Activated naive CD4-positive, alpha-beta T cell treated with anti-CD3 and anti-CD28 coated beads, Interleukin-2, amount 50 U/mL, for 16 hours (primary cell): ENCODE measurements around the gene AUH.
A peak's percentile ranks its signal among the peaks of the same experiment; 100 is the strongest.

Experiments used
- DNase-seq: peaks from one replicate; pipeline ENCODE4 v3.0.0-alpha.2; 2020

The AUH gene

GRCh38 chr9:91185193-91185886 is 176.4 kb downstream of the AUH start:
- DNase-seq: no peak

- no peak for DNase-seq
These were observed 179.1 kb downstream of the AUH start for GRCh38 chr9:91182429-91183225.

GRCh38 chr9:91181541-91181940 is 180.2 kb downstream of the AUH start:
- no peak for DNase-seq

GRCh38 chr9:91180930-91181268 is 180.8 kb downstream of the AUH start:
- no peak for DNase-seq

GRCh38 chr9:91180240-91180929 is 181.3 kb downstream of the AUH start:
- DNase-seq: no peak

- no peak for DNase-seq
These were observed 182.2 kb downstream of the AUH start for GRCh38 chr9:91179237-91180138.

GRCh38 chr9:91178281-91179236 is 183.2 kb downstream of the AUH start:
- DNase-seq: no peak

GRCh38 chr9:91177661-91178280 is 183.9 kb downstream of the AUH start:
- no peak for DNase-seq

GRCh38 chr9:91177081-91177480 is 184.6 kb downstream of the AUH start:
- no peak for DNase-seq

GRCh38 chr9:91176426-91176825 is 185.3 kb downstream of the AUH start:
- no peak for DNase-seq

GRCh38 chr9:91174772-91175171 is 186.9 kb downstream of the AUH start:
- no peak for DNase-seq

GRCh38 chr9:91172329-91172728 is 189.4 kb downstream of the AUH start:
- DNase-seq: no peak

- DNase-seq: no peak
These were observed 190.8 kb downstream of the AUH start for GRCh38 chr9:91170951-91171350.

GRCh38 chr9:91166796-91167366 is 194.8 kb downstream of the AUH start:
- no peak for DNase-seq

- DNase-seq: peak; percentile 41
These were observed 196.8 kb downstream of the AUH start for GRCh38 chr9:91164724-91165520.
